H9 (cell line): ENCODE results near the gene ANKRD29. TPM values are rescaled to one million over a fixed set of nuclear protein-coding genes. Genes with fewer than 3 reads are reported as not detected.

Source experiments
- DNase-seq: peaks from one replicate; pipeline ENCODE4 v3.0.0-alpha.2; 2017
- H2AFZ ChIP-seq: one replicate; pipeline ENCODE4 v1.6.1; 2013; ENCODE audit warnings: mild to moderate bottlenecking, low read length, control low read depth, moderate library complexity
- H2AK5ac ChIP-seq: 2 replicates; pipeline ENCODE4 v1.6.1; 2013; ENCODE audit warnings: low read length, control low read depth, mixed read lengths; ENCODE audit not compliant: insufficient read length
- H2BK120ac ChIP-seq: one replicate; pipeline ENCODE4 v1.6.1; 2013; ENCODE audit warnings: low read depth, mild to moderate bottlenecking, low read length, control low read depth, inconsistent platforms; ENCODE audit not compliant: poor library complexity, severe bottlenecking
- H2BK12ac ChIP-seq: 2 replicates; pipeline ENCODE4 v1.6.1; 2013; ENCODE audit warnings: low read length, control low read depth, mixed read lengths, low read depth; ENCODE audit not compliant: insufficient read length
- H2BK15ac ChIP-seq: 2 replicates; pipeline ENCODE4 v1.6.1; 2013; ENCODE audit warnings: low read depth, low read length, control low read depth
- H2BK20ac ChIP-seq: one replicate; pipeline ENCODE4 v1.6.1; 2013; ENCODE audit warnings: low read depth, mild to moderate bottlenecking, low read length, control low read depth, inconsistent platforms; ENCODE audit not compliant: poor library complexity, severe bottlenecking
- H2BK5ac ChIP-seq: 2 replicates; pipeline ENCODE4 v1.6.1; 2013; ENCODE audit warnings: low read length, control low read depth, mixed read lengths; ENCODE audit not compliant: insufficient read length
- H3K14ac ChIP-seq: 2 replicates; pipeline ENCODE4 v1.6.1; 2013; ENCODE audit warnings: low read length, control low read depth; ENCODE audit not compliant: insufficient read depth
- H3K18ac ChIP-seq: 2 replicates; pipeline ENCODE4 v1.6.1; 2013; ENCODE audit warnings: low read depth, mild to moderate bottlenecking, mixed read lengths, low read length, control low read depth; ENCODE audit not compliant: insufficient read length
- H3K23ac ChIP-seq: 2 replicates; pipeline ENCODE4 v1.6.1; 2013; ENCODE audit warnings: low read length, control low read depth, mixed read lengths, low read depth; ENCODE audit not compliant: insufficient read length
- H3K23me2 ChIP-seq: 2 replicates; pipeline ENCODE4 v1.6.1; 2013; ENCODE audit warnings: low read depth, mild to moderate bottlenecking, mixed read lengths, low read length, control low read depth; ENCODE audit not compliant: insufficient read length, poor library complexity, severe bottlenecking
- H3K27ac ChIP-seq: 2 replicates; pipeline ENCODE4 v1.5.1; 2013; ENCODE audit warnings: low read length, control low read depth, mixed read lengths, low read depth; ENCODE audit not compliant: insufficient read length
- H3K27me3 ChIP-seq: 2 replicates; pipeline ENCODE4 v1.6.1; 2013; ENCODE audit warnings: low read length, control low read depth, inconsistent platforms; ENCODE audit not compliant: insufficient read depth
- H3K4ac ChIP-seq: 2 replicates; pipeline ENCODE4 v1.6.1; 2013; ENCODE audit warnings: low read depth, mild to moderate bottlenecking, control low read depth, inconsistent platforms, low read length, moderate library complexity
- H3K4me1 ChIP-seq: 2 replicates; pipeline ENCODE4 v1.6.1; 2013; ENCODE audit warnings: low read length, control low read depth, inconsistent platforms; ENCODE audit not compliant: insufficient read depth
- H3K4me2 ChIP-seq: 2 replicates; pipeline ENCODE4 v1.6.1; 2013; ENCODE audit warnings: low read length, control low read depth, mixed read lengths; ENCODE audit not compliant: insufficient read length, insufficient read depth
- H3K56ac ChIP-seq: 2 replicates; pipeline ENCODE4 v1.6.1; 2013; ENCODE audit warnings: low read depth, mild to moderate bottlenecking, mixed read lengths, low read length, control low read depth; ENCODE audit not compliant: insufficient read length
- H3K79me1 ChIP-seq: 2 replicates; pipeline ENCODE4 v1.6.1; 2013; ENCODE audit warnings: low read depth, mild to moderate bottlenecking, moderate library complexity, low read length, control low read depth, inconsistent platforms; ENCODE audit not compliant: insufficient read depth, poor library complexity, severe bottlenecking
- H3K79me2 ChIP-seq: 2 replicates; pipeline ENCODE4 v1.6.1; 2013; ENCODE audit warnings: low read length, control low read depth, inconsistent platforms; ENCODE audit not compliant: insufficient read depth
- H3K9ac ChIP-seq: 2 replicates; pipeline ENCODE4 v1.6.1; 2013; ENCODE audit warnings: low read length, control low read depth, mixed read lengths; ENCODE audit not compliant: insufficient read length; ENCODE audit errors: extremely low read depth
- H3K9me3 ChIP-seq: one replicate; pipeline ENCODE4 v1.6.1; 2013; ENCODE audit warnings: low read depth, low read length, inconsistent platforms; ENCODE audit not compliant: control insufficient read depth
- H3T11ph ChIP-seq: one replicate; pipeline ENCODE4 v1.6.1; 2013; ENCODE audit warnings: mild to moderate bottlenecking, low read length, control low read depth, inconsistent platforms
- H4K20me1 ChIP-seq: one replicate; pipeline ENCODE4 v1.6.1; 2013; ENCODE audit not compliant: control insufficient read depth, insufficient read length, insufficient read depth
- H4K5ac ChIP-seq: 2 replicates; pipeline ENCODE4 v1.6.1; 2013; ENCODE audit warnings: low read depth, mild to moderate bottlenecking, mixed read lengths, low read length, control low read depth; ENCODE audit not compliant: insufficient read length
- H4K8ac ChIP-seq: replicated peaks from 2 replicates; pipeline ENCODE4 v1.6.1; 2013; ENCODE audit warnings: low read length, control low read depth, mixed read lengths, low read depth; ENCODE audit not compliant: insufficient read length
- H4K91ac ChIP-seq: 2 replicates; pipeline ENCODE4 v1.6.1; 2013; ENCODE audit warnings: low read depth, mild to moderate bottlenecking, moderate library complexity, mixed read lengths, low read length, control low read depth; ENCODE audit not compliant: insufficient read length
- H3K27ac Mint-ChIP-seq, 3 experiments: 2 replicates in 2 of 3; 3 replicates in 1 of 3; pipeline ENCODE4 v1.8.0; 2020 to 2021; ENCODE audit warnings: mixed read lengths in 3 of 3, mild to moderate bottlenecking in 1 of 3, moderate library complexity in 1 of 3
- H3K27me3 Mint-ChIP-seq: 2 replicates; pipeline ENCODE4 v1.8.0; 2021; ENCODE audit warnings: low read depth, mild to moderate bottlenecking, moderate library complexity, mixed read lengths
- H3K36me3 Mint-ChIP-seq, 3 experiments: 2 replicates in 2 of 3; 3 replicates in 1 of 3; pipeline ENCODE4 v1.8.0; 2020 to 2021; ENCODE audit warnings: low read depth in 3 of 3, mixed read lengths in 3 of 3; ENCODE audit not compliant: insufficient read depth in 1 of 3
- H3K4me1 Mint-ChIP-seq, 2 experiments: 2 replicates each; pipeline ENCODE4 v1.8.0; 2020; ENCODE audit warnings: mixed read lengths in 2 of 2
- H3K4me3 Mint-ChIP-seq, 2 experiments: 2 replicates in 1 of 2; 3 replicates in 1 of 2; pipeline ENCODE4 v1.8.0; 2020 to 2021; ENCODE audit warnings: mild to moderate bottlenecking in 2 of 2, mixed read lengths in 2 of 2, moderate library complexity in 1 of 2
- H3K9me3 Mint-ChIP-seq, 2 experiments: 2 replicates in 1 of 2; 3 replicates in 1 of 2; pipeline ENCODE4 v1.8.0; 2020; ENCODE audit warnings: mild to moderate bottlenecking in 2 of 2, mixed read lengths in 2 of 2, moderate library complexity in 1 of 2
- CTCF ChIP-seq: fragments of 200-600 bp; sonication (generic); conservative IDR thresholded peaks from 3 replicates; pipeline ENCODE4 v1.8.0; 2021; ENCODE audit warnings: antibody characterized with exemption, mild to moderate bottlenecking
- WGBS: extraction: QIAGEN DNeasy Blood & Tissue Kit; methylation state at CpG from one replicate; pipeline ENCODE4 v1.1.7; 2013; ENCODE audit warnings: missing lambda C conversion rate, low lambda C conversion rate, mixed read lengths; ENCODE audit not compliant: insufficient read length; ENCODE audit errors: extremely low coverage; 5-methylcytosine and 5-hydroxymethylcytosine counted together
- total RNA-seq: library from RNA; stranded (reverse); gene quantifications from 2 replicates; pipeline ENCODE4 v1.2.1, GENCODE V29; 2021

ANKRD29 gene
- total RNA-seq, 1 experiment from 2014 or later = 2.1 TPM

- no peak overlapping the region for H4K5ac ChIP-seq
These were observed 73.7 kb downstream of the ANKRD29 start for GRCh38 chr18:23588836-23589560.

More at GRCh38 chr18:23588836-23589560, 73.7 kb downstream of the ANKRD29 start:
- Histone ChIP-seq H3K9ac (no peak overlapping the region), H3K23ac (no peak overlapping the region), H3T11ph (no peak overlapping the region), H3K18ac (no peak overlapping the region), H3K27ac (no peak overlapping the region), H3K56ac (no peak overlapping the region), H4K8ac (no peak overlapping the region), H3K4me2 (no peak overlapping the region), H2BK20ac (no peak overlapping the region), H2BK120ac (no peak overlapping the region), H3K79me2 (peaks cover 9% of the 10 kb centered on the region; the same call in 1 of the 2 replicates), H3K4ac (no peak overlapping the region), H3K79me1 (no peaks in the 10 kb centered on the region), H2BK12ac (no peak overlapping the region), H3K27me3 (no peaks in the 10 kb centered on the region), H3K14ac (no peak overlapping the region), H2AK5ac (no peak overlapping the region), H2AFZ (no peak overlapping the region), H4K91ac (no peak overlapping the region), H3K23me2 (peaks cover 8% of the 10 kb centered on the region), H2BK5ac (no peak overlapping the region), H4K20me1 (no peaks in the 10 kb centered on the region), H2BK15ac (no peak overlapping the region), H3K4me1 (peaks cover 3% of the 10 kb centered on the region; the same call in 1 of the 2 replicates), H3K9me3 (no peaks in the 10 kb centered on the region)
- no CpG with 5 or more reads among the region's 11 CpGs for WGBS
- no peak for TF ChIP-seq CTCF
- Mint-ChIP-seq H3K36me3 (peaks cover 0 to 2% (median 0%) of the 10 kb centered on the region in 3 experiments; a peak in 1 of 7 replicates), H3K27ac (no peak overlapping the region), H3K27me3 (peaks cover 5% of the 10 kb centered on the region), H3K4me3 (no peak overlapping the region), H3K4me1 (peaks cover 20 to 24% of the 10 kb centered on the region in 2 experiments), H3K9me3 (no peaks in the 10 kb centered on the region)
- DNase-seq = peak; percentile 41
